Activated naive CD8-positive, alpha-beta T cell treated with anti-CD3 and anti-CD28 coated beads, Interleukin-2, amount 50 U/mL, for 16 hours (primary cell): ENCODE measurements around the gene ZNF337.

ENCODE experiments used
- DNase-seq: peaks from one replicate; pipeline ENCODE4 v3.0.0-alpha.2; 2020; ENCODE audit warnings: low read depth, low spot score

ZNF337 gene

DNA sequence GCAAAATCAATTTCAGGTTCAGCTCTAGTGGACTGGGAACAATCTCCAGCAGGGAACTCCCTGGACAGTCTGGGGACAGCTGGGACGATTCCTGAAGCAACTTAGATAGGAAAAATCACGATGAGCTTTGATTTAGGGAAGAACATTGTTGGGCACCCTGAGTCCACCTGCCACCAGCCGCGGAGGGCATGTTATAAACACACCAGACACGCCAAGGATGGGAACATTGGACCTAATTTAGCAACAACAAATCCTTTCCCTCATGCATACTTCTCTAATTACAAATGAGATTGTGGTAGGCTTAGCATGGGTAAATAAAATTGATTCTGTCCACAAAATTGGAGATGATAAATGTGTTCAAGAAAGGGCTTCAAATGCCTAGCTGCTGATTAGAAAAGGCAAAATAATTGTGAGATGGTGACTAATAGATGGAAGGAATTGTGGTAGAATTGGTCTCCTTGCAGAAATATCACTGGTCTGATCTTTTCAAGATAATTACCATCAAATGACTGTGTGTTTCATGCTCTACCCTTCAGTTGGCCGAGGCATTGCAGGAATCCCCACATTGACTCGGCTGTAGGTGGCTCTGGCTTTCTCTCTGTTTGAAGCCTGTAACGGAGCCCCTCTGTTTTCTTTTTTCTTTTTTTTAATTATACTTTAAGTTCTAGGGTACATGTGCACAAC lies 66.7 kb downstream of the ZNF337 start:
- no peak for DNase-seq

DNA sequence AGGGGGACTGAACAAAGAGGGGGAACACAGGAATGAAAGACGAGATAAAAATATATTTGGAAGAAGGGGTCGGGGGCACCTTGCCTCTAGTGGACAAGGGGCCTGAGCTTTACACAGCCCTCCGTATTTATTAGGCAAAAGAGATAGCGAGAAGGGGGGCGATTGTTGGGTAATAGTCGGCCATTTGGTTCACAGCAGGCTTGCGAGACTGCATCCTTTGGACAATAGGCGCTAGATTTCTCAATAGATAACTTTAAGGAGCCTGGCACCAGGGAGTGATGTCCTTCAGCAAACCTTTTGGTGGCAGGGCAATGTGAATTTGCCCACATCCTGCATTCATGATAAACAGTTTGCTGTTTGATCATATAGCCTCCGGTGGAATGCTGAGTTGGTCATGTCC lies 69.9 kb downstream of the ZNF337 start:
- no peak for DNase-seq

DNA sequence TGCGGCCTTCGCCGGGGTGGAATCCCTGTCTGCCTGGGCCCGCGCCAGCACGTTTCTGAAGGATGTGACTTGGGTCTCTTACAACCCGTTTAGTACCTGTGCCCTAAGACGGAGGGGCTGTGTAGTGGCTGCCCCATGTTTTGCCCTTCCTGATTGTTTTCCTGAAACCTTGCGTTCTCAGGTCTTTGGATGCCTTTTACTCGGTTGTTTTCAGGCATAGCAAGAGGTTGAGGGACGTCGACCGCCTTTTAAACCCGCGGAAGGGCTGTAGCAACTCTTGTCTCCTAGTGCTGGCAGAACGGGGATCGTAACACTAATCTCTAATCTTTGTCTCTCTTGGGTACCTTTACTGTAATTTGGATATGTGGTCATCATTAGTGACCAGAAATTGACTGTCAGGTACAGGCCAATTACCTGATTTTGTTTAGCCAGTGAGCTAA lies 72.1 kb downstream of the ZNF337 start:
- DNase-seq: no peak
